Myocyte (in vitro differentiated cells): ENCODE results near the gene DNAAF8. TPM values are rescaled to one million over a fixed set of nuclear protein-coding genes. Genes with fewer than 3 reads are reported as not detected.

Source experiments
- DNase-seq: peaks from one replicate; pipeline ENCODE4 v3.0.0-alpha.2; 2012; ENCODE audit warnings: low read depth
- polyA plus RNA-seq: library from polyadenylated mRNA; unstranded; fragments of >200 nt; gene quantifications from one replicate; pipeline ENCODE4 v1.2.1, GENCODE V29; 2012; ENCODE audit warnings: missing spikeins
- total RNA-seq: library from RNA; depleted of rRNA; stranded (reverse); fragments of >200 nt; gene quantifications from 2 replicates; pipeline ENCODE4 v1.2.3, GENCODE V29; 2014

Gene DNAAF8
- 0.91 and 1.1 TPM in 2 replicates for total RNA-seq
- 3.5 TPM for polyA plus RNA-seq

DNA sequence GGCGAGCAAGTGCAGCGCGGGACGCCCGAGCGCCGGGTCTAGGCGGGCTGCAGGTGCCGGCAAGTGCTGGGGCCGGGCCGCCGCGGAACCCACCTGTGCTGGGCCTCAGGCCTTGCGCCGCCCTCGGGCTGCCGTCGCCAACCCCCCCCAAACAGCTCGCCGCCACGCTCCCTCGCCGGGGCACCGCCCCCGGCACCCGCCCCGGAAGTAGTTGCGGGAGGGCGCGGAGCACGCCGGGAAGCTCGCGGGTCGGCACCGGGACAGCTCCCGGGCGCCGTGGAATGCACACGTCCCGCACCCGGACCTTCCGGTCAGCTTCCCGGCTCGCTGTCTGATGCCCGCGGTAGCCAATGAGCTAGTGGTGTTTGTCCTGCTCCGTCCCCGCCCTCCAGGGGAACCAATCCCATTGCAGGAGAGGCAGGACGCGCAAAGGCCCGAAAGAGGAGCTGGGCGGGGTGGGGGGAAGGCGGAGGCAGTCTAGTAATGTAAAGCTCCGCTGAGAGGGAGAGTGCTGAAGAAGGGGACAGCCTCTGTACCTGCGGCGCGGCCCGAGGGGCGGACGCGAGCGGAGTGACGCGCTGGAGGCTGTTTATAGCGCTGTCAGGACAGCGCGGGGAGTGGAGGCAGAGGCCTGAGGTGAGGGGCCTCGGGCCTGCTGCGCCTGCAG, at the start of gene DNAAF8, which contains the start of gene ANKS3:
Gene DNAAF8 (plus strand): TSS at position 475 of the 667 bp plus-strand sequence. CDS start 1,978 bp downstream, outside the sequence.
Gene ANKS3 (minus strand): TSS at position 209 of the 667 bp plus-strand sequence. CDS start 4,122 bp downstream, outside the sequence.
- peak; percentile 98 for DNase-seq

- DNase-seq: no peak
These were observed 49.6 kb upstream of the DNAAF8 start for GRCh38 chr16:4684763-4685162.

DNA sequence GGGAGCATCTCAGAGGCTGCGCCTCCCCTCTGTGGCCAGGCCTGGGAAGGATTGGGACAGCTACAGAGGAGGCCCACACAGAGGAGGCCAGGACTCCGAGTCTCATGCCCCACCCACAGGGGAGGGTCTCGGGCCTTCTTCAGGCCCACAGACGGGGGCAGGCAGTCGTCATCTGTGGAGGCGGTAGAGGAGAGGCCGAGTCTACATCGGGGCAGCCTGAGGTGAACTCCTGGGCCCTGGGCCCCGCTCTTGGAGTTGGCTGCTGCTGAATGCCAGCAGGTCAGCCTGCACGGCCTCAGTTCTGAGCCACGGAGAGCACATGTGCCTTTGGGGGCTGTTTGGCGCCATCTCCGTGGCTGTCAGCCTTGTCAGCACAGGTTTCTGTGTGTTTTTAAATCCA, 49.0 kb upstream of the DNAAF8 start:
- DNase-seq: no peak

DNA sequence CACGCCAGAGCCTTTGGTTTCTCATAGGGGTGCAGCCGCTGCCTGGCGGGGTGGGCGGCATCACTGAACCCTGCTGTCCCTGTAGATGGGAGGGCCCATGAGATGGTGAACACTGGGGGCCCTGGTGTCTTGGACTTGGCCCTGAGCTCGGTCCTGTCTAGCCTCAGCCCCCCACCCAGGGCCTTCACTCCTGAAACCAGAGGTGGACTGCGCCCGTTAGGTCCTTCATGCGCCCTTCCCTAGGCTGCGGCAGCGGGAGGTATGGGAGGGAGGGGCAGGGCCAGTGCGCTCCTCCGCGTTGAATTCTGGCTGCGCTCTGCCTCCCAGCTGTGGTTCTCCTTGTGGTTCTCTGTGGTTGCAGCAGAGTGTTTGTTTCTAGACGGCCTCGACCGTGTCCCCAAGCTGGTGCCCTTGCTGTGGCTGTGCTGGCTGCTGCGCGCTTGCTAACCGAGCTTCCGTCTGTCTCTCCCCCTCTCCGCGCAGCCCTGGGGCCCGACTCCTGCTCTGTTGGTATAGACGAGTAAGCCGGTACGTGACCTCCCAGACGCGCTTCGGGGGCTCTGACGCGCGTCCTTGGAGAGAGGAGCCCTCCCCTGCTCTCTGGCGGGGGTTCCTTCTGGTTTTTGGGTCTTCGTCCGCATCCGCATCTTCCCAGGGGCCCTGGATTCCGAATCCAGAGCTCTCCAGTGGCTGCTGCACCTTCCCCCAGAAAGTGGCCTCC, 48.4 kb upstream of the DNAAF8 start:
- DNase-seq: no peak

GRCh38 chr16:4686497-4687210, 47.7 kb upstream of the DNAAF8 start:
- no peak for DNase-seq

DNA sequence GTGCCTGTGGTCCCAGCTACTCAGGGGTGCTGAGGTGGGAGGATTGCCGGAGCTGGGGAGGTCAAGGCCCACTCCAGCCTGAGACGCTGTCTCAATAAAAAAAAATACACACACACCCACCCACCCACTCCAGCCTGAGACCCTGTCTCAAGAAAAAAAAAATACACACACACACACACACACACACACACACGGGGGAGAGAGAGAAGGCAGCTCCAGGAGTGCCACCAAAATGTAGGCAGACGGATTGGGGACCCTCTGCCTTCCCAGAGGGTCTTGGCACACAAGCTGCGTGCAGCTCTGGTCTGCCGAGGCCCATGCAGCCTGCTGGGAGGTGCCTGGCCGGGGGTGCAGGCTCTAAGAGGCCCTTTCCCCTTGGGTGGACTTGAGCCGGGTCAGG, 46.9 kb upstream of the DNAAF8 start:
- no peak for DNase-seq

GRCh38 chr16:4687946-4688673, 46.2 kb upstream of the DNAAF8 start:
- no peak for DNase-seq

DNA sequence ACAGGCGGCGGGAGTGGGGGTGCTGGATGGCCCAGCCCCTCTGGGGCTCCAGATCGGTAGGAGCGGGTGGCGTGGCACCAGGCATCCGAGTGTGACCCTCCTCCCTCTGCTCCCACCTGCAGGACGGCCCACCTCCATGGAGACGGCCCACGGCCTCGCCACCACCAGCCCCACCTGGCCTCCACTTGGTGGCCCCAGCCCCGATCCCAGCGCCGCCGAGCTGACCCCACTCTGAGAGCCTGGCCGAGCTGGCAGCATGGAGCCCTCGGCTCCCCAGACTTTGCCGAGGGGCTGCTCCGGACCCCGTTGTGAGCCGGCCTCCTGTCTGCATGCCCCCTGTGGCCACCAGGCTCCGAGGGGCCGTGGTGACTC, 45.7 kb upstream of the DNAAF8 start:
- DNase-seq: no peak

- DNase-seq: no peak
These were observed 45.2 kb upstream of the DNAAF8 start for GRCh38 chr16:4689091-4689671.

- DNase-seq: no peak
These were observed 44.3 kb upstream of the DNAAF8 start for GRCh38 chr16:4689864-4690704.

DNA sequence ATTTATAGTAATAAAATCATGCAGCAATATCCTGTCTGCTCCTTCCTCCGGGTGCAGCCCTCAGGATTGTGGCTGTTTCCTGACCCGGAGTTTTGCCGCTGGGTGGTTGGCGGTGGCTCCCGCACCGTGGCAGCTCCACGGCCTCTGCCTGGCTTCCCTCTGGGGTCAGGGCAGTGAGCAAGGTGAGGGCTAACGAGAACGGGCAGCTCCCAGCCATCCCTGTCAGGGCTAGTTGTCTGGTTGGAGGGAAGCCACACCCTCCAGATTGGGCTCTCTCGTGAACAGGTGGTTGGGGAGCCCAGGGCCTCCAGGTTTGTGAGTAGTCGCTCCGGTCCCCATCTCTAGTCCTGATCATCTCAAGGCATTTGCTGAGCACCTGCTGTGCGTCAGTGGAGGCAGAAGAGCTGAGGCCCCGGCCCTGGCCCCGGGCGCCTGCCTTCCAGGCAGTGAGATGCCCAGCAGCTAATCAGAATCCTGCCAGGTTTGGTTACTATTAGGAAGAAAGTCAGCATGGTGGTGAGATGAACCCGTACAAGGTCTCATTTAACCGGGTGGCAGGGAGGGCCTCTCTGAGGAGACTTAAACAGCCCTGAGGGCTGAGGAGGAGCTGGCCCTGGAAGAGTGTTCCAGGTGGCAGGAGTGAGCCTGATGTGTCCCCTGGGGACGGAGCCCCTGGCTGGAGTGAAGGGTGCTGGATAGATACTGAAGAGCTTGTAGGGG, 43.2 kb upstream of the DNAAF8 start:
- no peak for DNase-seq

DNA sequence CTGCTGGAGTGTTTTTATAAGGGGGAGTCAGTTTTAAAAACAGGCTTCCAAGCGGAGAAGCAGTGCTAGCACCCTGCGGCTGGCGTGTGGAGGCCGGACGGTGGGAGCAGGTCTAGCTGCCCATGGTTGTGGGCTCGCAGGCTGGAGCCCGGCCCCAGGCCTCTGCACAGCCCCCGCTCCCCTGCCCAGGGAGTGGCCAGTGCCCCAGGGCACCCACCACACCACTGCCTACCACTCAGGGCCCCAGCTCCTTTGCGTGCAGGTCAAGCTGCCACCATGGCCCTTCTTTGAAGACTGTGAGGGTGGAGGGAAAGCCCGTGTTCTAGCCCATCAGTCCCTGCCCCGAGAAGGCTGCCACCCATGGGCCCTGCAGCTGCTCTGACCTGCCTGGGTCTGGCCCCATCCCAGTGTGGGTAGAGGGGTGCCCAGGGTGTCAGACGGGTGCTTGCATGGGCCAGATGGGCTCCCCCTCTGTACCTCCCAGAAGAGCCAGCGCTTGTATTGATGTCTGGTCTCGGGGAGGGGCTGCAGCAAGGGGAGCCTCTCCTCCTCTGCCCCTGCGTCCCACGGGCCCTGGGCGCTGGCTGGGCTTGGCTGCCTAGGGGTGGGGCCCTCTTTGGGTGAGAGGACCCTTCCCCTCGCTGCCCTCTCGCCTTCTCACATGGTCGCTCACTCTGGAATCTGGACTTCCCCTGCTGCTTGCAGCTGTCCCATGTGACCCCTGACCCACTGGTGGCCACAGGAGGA, 42.5 kb upstream of the DNAAF8 start:
- peak; percentile 26 for DNase-seq

- peak; percentile 64 for DNase-seq
These were observed 41.7 kb upstream of the DNAAF8 start for GRCh38 chr16:4692460-4693295.

DNA sequence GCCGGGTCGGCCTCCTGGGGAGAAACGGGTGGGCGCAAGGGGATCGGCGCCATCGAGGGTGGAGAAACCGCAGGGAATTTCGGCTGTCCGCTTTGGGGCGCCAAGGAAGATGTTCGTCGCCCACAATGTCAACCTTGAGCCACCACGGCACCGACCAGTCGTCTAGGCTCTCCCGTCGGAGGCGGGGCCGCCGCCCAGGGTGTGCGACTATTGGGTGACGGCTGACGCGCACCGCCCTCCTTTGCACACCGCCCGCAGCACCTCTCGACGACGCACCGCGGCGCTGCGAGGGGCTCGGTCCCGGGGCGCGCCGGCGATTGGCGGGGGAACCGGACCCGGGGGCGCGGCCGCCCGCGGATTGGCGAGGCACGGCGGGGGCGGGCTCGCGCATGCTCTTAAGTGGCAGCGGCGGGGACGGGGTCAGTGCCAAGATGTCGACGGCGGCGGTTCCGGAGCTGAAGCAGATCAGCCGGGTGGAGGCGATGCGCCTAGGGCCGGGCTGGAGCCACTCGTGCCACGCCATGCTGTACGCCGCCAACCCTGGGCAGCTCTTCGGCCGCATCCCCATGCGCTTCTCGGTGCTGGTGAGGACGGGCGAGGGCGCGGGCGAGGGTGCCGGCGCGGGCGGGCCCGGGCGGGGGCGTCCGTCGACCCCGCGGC, 40.9 kb upstream of the DNAAF8 start, which contains the start of gene NUDT16L1:
Gene NUDT16L1 (plus strand): TSS at position 267 of the 660 bp plus-strand sequence. CDS start 165 bp downstream, at position 432.
- peak; percentile 97 for DNase-seq

- peak; percentile 42 for DNase-seq
These were observed 40.2 kb upstream of the DNAAF8 start for GRCh38 chr16:4693956-4694641.
